Subcutaneous adipose tissue (tissue), 4 donors: ENCODE data around the gene RICTOR. TPM values are rescaled to one million over a fixed set of nuclear protein-coding genes. Genes with fewer than 3 reads are reported as not detected.

Experiments used
- CTCF ChIP-seq: fragments of 450-650 bp; IDR thresholded peaks from one replicate; pipeline ENCODE4 v1.5.1; 2016; ENCODE audit warnings: low read depth, mild to moderate bottlenecking, control low read depth, antibody characterized with exemption, moderate library complexity
- total RNA-seq, 4 donors: library from RNA; depleted of rRNA; stranded (reverse); fragments of >200 nt; gene quantifications; one replicate each; pipeline ENCODE4 v1.1.0, GENCODE V29; 2016

Gene RICTOR
- total RNA-seq, 4 donors from 2014 or later, result 35.2 to 55.6 (median 39.3) TPM

- no peak for TF ChIP-seq CTCF
Observed at GRCh38 chr5:39093352-39093751, 19.2 kb upstream of the RICTOR start.

- TF ChIP-seq CTCF, result no peak
Observed at GRCh38 chr5:39092581-39093351, 18.6 kb upstream of the RICTOR start.

- TF ChIP-seq CTCF, result no peak
Observed at GRCh38 chr5:39091940-39092580, 17.9 kb upstream of the RICTOR start.

GRCh38 chr5:39083968-39084367 is 9.8 kb upstream of the RICTOR start:
- TF ChIP-seq CTCF, result no peak

GRCh38 chr5:39082995-39083394 is 8.8 kb upstream of the RICTOR start:
- no peak for TF ChIP-seq CTCF

- no peak for TF ChIP-seq CTCF
Observed at GRCh38 chr5:39080597-39081204, 6.5 kb upstream of the RICTOR start.

GRCh38 chr5:39080168-39080567 is 6.0 kb upstream of the RICTOR start:
- no peak for TF ChIP-seq CTCF
